PFSK-1 (cell line): ENCODE measurements around the gene ACAD8.

ENCODE experiments used
- FOXP2 ChIP-seq: optimal IDR thresholded peaks from 2 replicates; pipeline ENCODE3; 2011; ENCODE audit warnings: borderline replicate concordance, control low read depth, inconsistent platforms; ENCODE audit not compliant: insufficient read depth; ENCODE audit errors: extremely low read length, extremely low read depth
- POLR2AphosphoS5 ChIP-seq: IDR thresholded peaks from 2 replicates; pipeline ENCODE4 v1.6.1; 2012; ENCODE audit warnings: low read depth, mild to moderate bottlenecking, control low read depth, low read length, moderate library complexity
- SIN3A ChIP-seq: IDR thresholded peaks from 2 replicates; pipeline ENCODE4 v1.6.1; 2012; ENCODE audit warnings: mild to moderate bottlenecking, low read length, moderate library complexity, borderline replicate concordance; ENCODE audit not compliant: insufficient read depth
- TAF1 ChIP-seq: IDR thresholded peaks from 2 replicates; pipeline ENCODE4 v1.6.1; 2012; ENCODE audit warnings: low read length, control low read depth, borderline replicate concordance; ENCODE audit not compliant: insufficient read depth
- TF ChIP-seq, protein P1 (sequence below), 2 experiments: IDR thresholded peaks; 2 replicates each; pipeline versions ENCODE4 v1.6.1 to v1.8.0; 2011 to 2012; ENCODE audit warnings: low read depth in 2 of 2, low read length in 2 of 2, control low read depth in 1 of 2, inconsistent platforms in 1 of 2, mild to moderate bottlenecking in 1 of 2, moderate library complexity in 1 of 2; ENCODE audit not compliant: insufficient read depth in 1 of 2

The ACAD8 gene

DNA sequence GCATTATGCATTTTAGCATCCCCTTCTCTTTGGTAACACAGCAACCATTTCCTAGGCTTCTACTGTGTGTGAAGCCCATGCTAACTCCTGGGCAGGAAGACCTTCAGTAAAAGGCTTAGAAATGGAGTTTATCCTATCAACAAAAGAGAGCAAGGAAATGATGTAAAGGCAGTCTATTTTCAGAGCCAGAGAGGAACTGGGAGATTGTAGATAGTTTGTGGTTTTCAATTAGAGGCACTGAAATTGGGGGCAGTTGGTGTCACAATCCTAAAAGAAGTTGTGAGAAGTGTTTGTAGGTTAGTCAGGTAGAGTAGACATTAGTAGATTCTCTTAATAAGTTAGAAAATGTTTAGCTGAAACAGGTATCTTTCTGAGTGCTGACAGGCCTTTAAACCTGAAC lies 7.1 kb downstream of the ACAD8 start:
- TF ChIP-seq SIN3A (no peak), POLR2AphosphoS5 (no peak), FOXP2 (no peak), TAF1 (no peak)
- TF ChIP-seq, protein P1, sequence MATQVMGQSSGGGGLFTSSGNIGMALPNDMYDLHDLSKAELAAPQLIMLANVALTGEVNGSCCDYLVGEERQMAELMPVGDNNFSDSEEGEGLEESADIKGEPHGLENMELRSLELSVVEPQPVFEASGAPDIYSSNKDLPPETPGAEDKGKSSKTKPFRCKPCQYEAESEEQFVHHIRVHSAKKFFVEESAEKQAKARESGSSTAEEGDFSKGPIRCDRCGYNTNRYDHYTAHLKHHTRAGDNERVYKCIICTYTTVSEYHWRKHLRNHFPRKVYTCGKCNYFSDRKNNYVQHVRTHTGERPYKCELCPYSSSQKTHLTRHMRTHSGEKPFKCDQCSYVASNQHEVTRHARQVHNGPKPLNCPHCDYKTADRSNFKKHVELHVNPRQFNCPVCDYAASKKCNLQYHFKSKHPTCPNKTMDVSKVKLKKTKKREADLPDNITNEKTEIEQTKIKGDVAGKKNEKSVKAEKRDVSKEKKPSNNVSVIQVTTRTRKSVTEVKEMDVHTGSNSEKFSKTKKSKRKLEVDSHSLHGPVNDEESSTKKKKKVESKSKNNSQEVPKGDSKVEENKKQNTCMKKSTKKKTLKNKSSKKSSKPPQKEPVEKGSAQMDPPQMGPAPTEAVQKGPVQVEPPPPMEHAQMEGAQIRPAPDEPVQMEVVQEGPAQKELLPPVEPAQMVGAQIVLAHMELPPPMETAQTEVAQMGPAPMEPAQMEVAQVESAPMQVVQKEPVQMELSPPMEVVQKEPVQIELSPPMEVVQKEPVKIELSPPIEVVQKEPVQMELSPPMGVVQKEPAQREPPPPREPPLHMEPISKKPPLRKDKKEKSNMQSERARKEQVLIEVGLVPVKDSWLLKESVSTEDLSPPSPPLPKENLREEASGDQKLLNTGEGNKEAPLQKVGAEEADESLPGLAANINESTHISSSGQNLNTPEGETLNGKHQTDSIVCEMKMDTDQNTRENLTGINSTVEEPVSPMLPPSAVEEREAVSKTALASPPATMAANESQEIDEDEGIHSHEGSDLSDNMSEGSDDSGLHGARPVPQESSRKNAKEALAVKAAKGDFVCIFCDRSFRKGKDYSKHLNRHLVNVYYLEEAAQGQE (IDR thresholded peaks at IDR 0.05; ENCODE audit: insufficient read depth in 1 of 2, low read depth in 2 of 2, low read length in 2 of 2) = no peak

DNA sequence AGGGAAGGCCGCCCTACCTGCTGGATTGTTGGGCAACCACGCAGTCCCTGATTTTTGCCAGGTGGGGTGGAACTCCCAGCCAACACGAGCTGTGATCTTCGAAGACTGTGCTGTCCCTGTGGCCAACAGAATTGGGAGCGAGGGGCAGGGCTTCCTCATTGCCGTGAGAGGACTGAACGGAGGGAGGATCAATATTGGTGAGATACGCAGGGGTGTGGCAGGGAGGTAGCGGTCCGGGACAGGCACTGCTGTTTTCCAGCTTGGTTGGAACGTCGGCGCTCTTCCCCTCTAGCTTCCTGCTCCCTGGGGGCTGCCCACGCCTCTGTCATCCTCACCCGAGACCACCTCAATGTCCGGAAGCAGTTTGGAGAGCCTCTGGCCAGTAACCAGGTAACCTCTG lies 7.6 kb downstream of the ACAD8 start:
- TF ChIP-seq, protein P1 (IDR thresholded peaks at IDR 0.05; ENCODE audit: insufficient read depth in 1 of 2, low read depth in 2 of 2, low read length in 2 of 2) = no peak

DNA sequence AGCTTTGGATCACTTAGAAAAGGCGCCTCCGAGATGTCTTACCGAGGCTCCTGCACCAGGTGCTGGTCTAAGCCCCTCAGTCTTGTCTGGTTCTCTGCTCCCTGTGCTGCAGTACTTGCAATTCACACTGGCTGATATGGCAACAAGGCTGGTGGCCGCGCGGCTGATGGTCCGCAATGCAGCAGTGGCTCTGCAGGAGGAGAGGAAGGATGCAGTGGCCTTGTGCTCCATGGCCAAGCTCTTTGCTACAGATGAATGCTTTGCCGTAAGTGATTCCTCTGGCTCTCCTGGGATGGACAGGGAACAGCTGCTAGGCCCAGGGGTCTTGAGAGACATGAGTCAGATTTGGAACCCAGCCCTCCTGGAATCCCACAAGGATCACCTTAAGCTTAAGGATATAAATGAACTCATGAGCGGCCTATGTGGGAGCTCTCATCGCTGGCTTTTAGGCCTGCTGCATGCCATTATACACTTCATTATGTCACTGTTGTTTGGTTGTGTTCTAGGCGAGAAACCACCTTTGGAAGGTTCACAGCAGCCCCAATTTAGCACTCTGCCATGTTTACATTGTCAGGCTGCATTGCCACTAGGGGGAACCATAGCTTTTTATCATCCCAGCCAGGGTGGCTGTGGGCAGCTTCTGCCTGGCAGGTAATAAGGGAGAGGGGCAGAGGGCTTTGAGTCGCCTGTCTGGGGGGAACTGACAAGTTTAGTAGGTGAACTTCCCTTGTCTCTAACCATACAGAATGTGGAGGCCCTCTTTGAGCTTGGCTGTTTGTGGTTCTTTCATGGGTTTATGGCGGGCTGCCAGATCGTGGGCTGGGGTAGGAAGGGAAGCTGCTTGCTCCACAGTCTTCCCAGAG lies 8.5 kb downstream of the ACAD8 start:
- TF ChIP-seq, protein P1 (IDR thresholded peaks at IDR 0.05; ENCODE audit: insufficient read depth in 1 of 2, low read depth in 2 of 2, low read length in 2 of 2) = no peak
- no peak for TF ChIP-seq POLR2AphosphoS5
- no peak for TF ChIP-seq TAF1
- no peak for TF ChIP-seq SIN3A
- no peak for TF ChIP-seq FOXP2

DNA sequence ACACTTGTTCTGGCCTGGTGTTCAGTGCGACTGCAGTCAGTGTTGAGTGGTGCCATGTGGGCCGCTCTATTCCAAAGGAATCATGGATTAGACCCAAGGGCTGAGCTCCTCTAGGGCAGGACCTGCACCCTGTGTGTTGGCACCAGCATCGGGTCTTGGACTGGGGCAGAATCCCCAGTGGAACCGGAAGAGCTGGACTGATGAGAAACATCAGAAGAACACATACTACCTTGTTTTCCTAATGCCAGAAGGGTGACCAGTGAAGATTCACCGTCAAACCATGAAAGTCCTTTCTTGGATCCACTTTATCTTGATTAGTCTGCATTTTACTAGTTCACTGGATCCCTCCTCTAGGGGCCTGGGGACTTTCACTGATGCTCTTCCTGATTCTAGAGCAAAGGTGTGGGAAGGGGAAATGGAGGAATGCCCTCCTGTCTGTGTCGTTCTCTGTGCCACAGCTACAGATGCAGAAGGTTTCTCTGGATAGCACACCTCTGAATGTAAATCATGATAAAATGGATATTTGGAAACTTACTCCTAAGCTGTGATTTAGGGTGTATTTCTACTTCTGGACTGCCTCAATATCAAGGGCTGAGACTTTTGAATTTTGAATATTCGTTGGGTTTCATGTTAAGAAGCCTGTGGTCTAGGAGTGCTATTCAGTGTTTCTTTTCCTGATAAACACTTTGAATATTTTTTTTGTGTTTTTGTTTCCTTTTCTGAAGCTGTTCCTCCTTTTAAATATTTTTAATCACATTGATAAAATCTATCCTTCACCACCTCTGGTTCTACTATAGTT lies 11.8 kb downstream of the ACAD8 start:
- TF ChIP-seq, protein P1 (IDR thresholded peaks at IDR 0.05; ENCODE audit: insufficient read depth in 1 of 2, low read depth in 2 of 2, low read length in 2 of 2) = no peak
- TF ChIP-seq TAF1 = no peak
- TF ChIP-seq POLR2AphosphoS5 = no peak
- TF ChIP-seq SIN3A = no peak
- TF ChIP-seq FOXP2 = no peak
